ENCODE results near the gene TRIM17. TPM values are rescaled to one million over a fixed set of nuclear protein-coding genes. Genes with fewer than 3 reads are reported as not detected.

The TRIM17 gene
- total RNA-seq, 1 donor: under 0.01 TPM

GRCh38 chr1:228460821-228461220 lies 44.2 kb upstream of the TRIM17 start:
- Histone ChIP-seq H2AFZ (ENCODE audit: low read length) (no peak overlapping the region), H4K20me1 (ENCODE audit: insufficient read depth, low read length) (no peaks in the 10 kb centered on the region), H3K9me3 (ENCODE audit: low read depth, low read length) (no peaks in the 10 kb centered on the region), H3K4me1 (ENCODE audit: insufficient read depth, low read length) (peaks cover 8% of the 10 kb centered on the region), H3K27me3 (ENCODE audit: insufficient read depth, low read length) (peaks cover 49% of the 10 kb centered on the region), H3K4me2 (ENCODE audit: insufficient read depth, low read length) (no peak overlapping the region), H3K36me3 (ENCODE audit: insufficient read depth, low read length) (no peaks in the 10 kb centered on the region), H3K79me2 (ENCODE audit: insufficient read depth, low read length) (peaks cover 5% of the 10 kb centered on the region), H3K27ac (ENCODE audit: low read depth, low read length) (no peak overlapping the region), H3K4me3 (ENCODE audit: insufficient read depth, low read length) (no peak overlapping the region)
- TF ChIP-seq CTCF (IDR thresholded peaks at IDR 0.05; ENCODE audit: extremely low read depth, low read depth, low read length): no peak
- no peak for DNase-seq (ENCODE audit: insufficient read length, low spot score, missing footprints)

- Histone ChIP-seq H3K4me2 (ENCODE audit: insufficient read depth, low read length) (peak overlapping the region; percentile 92), H3K27ac (ENCODE audit: low read depth, low read length) (no peak overlapping the region), H3K36me3 (ENCODE audit: insufficient read depth, low read length) (no peaks in the 10 kb centered on the region), H2AFZ (ENCODE audit: low read length) (peak overlapping the region; percentile 17), H3K4me1 (ENCODE audit: insufficient read depth, low read length) (peaks cover 4% of the 10 kb centered on the region), H3K27me3 (ENCODE audit: insufficient read depth, low read length) (peaks cover 35% of the 10 kb centered on the region), H4K20me1 (ENCODE audit: insufficient read depth, low read length) (no peaks in the 10 kb centered on the region), H3K9me3 (ENCODE audit: low read depth, low read length) (no peaks in the 10 kb centered on the region), H3K4me3 (ENCODE audit: insufficient read depth, low read length) (peak overlapping the region; percentile 83), H3K79me2 (ENCODE audit: insufficient read depth, low read length) (peaks cover 5% of the 10 kb centered on the region)
- TF ChIP-seq CTCF (IDR thresholded peaks at IDR 0.05; ENCODE audit: extremely low read depth, low read depth, low read length): peak; percentile 54
- DNase-seq (ENCODE audit: insufficient read length, low spot score, missing footprints): peak; percentile 92
Measured at GRCh38 chr1:228459091-228459993, 42.7 kb upstream of the TRIM17 start.

GRCh38 chr1:228457396-228458176 lies 40.9 kb upstream of the TRIM17 start:
- H3K9me3 ChIP-seq (ENCODE audit: low read depth, low read length): no peaks in the 10 kb centered on the region
- H3K79me2 ChIP-seq (ENCODE audit: insufficient read depth, low read length): peaks cover 5% of the 10 kb centered on the region
- peak overlapping the region; percentile 92 for H3K4me2 ChIP-seq (ENCODE audit: insufficient read depth, low read length)
- peak overlapping the region; percentile 91 for H2AFZ ChIP-seq (ENCODE audit: low read length)
- TF ChIP-seq CTCF (IDR thresholded peaks at IDR 0.05; ENCODE audit: extremely low read depth, low read depth, low read length): no peak
- H3K27me3 ChIP-seq (ENCODE audit: insufficient read depth, low read length): peaks cover 18% of the 10 kb centered on the region
- H3K4me3 ChIP-seq (ENCODE audit: insufficient read depth, low read length): peak overlapping the region; percentile 83
- no peaks in the 10 kb centered on the region for H4K20me1 ChIP-seq (ENCODE audit: insufficient read depth, low read length)
- DNase-seq (ENCODE audit: insufficient read length, low spot score, missing footprints): peak; percentile 99
- no peaks in the 10 kb centered on the region for H3K36me3 ChIP-seq (ENCODE audit: insufficient read depth, low read length)
- H3K4me1 ChIP-seq (ENCODE audit: insufficient read depth, low read length): peaks cover 4% of the 10 kb centered on the region
- H3K27ac ChIP-seq (ENCODE audit: low read depth, low read length): peak overlapping the region; percentile 61

GRCh38 chr1:228457017-228457395 lies 40.3 kb upstream of the TRIM17 start:
- Histone ChIP-seq H3K79me2 (ENCODE audit: insufficient read depth, low read length) (peaks cover 5% of the 10 kb centered on the region), H3K27ac (ENCODE audit: low read depth, low read length) (peak overlapping the region; percentile 61), H3K4me3 (ENCODE audit: insufficient read depth, low read length) (peak overlapping the region; percentile 83), H3K4me1 (ENCODE audit: insufficient read depth, low read length) (peaks cover 4% of the 10 kb centered on the region), H3K27me3 (ENCODE audit: insufficient read depth, low read length) (peaks cover 13% of the 10 kb centered on the region), H2AFZ (ENCODE audit: low read length) (peak overlapping the region; percentile 91), H3K36me3 (ENCODE audit: insufficient read depth, low read length) (no peaks in the 10 kb centered on the region), H3K4me2 (ENCODE audit: insufficient read depth, low read length) (peak overlapping the region; percentile 92), H3K9me3 (ENCODE audit: low read depth, low read length) (no peaks in the 10 kb centered on the region), H4K20me1 (ENCODE audit: insufficient read depth, low read length) (no peaks in the 10 kb centered on the region)
- no peak for TF ChIP-seq CTCF (IDR thresholded peaks at IDR 0.05; ENCODE audit: extremely low read depth, low read depth, low read length)
- DNase-seq (ENCODE audit: insufficient read length, low spot score, missing footprints): no peak
